ENCODE measurements around the gene RPLP2.

DNA sequence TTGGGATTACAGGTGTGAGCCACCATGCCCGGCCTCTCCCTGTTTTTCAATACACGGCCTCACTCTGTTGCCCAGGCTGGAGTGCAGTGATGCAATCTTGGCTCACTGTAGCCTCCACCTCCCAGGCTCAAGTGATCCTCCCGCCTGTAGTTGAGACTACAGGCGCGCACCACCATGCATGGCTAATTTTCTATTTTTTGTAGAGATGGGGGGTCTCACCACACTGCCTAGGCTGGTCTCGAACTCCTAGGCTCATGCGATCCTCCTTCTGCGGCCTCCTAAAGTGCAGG, 44.0 kb upstream of the RPLP2 start:
- no peak for TF ChIP-seq EZH2 (IDR thresholded peaks at IDR 0.05; ENCODE audit: insufficient read depth, poor library complexity, severe bottlenecking)
- no peak for TF ChIP-seq EZH2phosphoT487 (IDR thresholded peaks at IDR 0.05; ENCODE audit: insufficient read depth, low read depth)

Data from GM23248 (cell line).